Upper lobe of right lung (tissue), 1 donor: ENCODE results near the gene TMIGD3. TPM values are rescaled to one million over a fixed set of nuclear protein-coding genes. Genes with fewer than 3 reads are reported as not detected.

Source experiments
- ATAC-seq: fragments of 200-7000 bp; cut with Tn5 transposase; one replicate; pipeline ENCODE4 v1.9.1; 2020; ENCODE audit warnings: mild to moderate bottlenecking, moderate library complexity
- DNase-seq: peaks from one replicate; pipeline ENCODE4 v3.0.0-alpha.2; 2020
- H3K27ac ChIP-seq: fragments of 200-600 bp; one replicate; pipeline ENCODE4 v1.8.0; 2022
- H3K27me3 ChIP-seq: fragments of 200-600 bp; one replicate; pipeline ENCODE4 v1.8.0; 2022; ENCODE audit warnings: mild to moderate bottlenecking
- H3K36me3 ChIP-seq: fragments of 200-600 bp; one replicate; pipeline ENCODE4 v1.8.0; 2022
- H3K4me1 ChIP-seq: fragments of 200-600 bp; one replicate; pipeline ENCODE4 v1.8.0; 2022
- H3K4me3 ChIP-seq: fragments of 200-600 bp; one replicate; pipeline ENCODE4 v1.8.0; 2022; ENCODE audit warnings: mild to moderate bottlenecking
- H3K9me3 ChIP-seq: fragments of 200-600 bp; one replicate; pipeline ENCODE4 v1.8.0; 2022
- CTCF ChIP-seq: fragments of 200-600 bp; IDR thresholded peaks from one replicate; pipeline ENCODE4 v1.8.0; 2022; ENCODE audit warnings: antibody characterized with exemption
- intact Hi-C: fragments of 100-400 bp; cut with DNase I; formaldehyde crosslinking; loops from one replicate; pipeline ENCODE4 v1.11.0; 2022
- total RNA-seq: library from RNA; stranded (reverse); fragmentation: NEBNext Ultra II Directional; extraction: Animal tissue kit (Norgen Biotek cat#: 25700); gene quantifications from one replicate; pipeline ENCODE4 v1.2.1, GENCODE V29; 2021
- donor health status: DM: no; HTN: yes; CAD: no; lungs with severe emphysema.

Gene TMIGD3
- total RNA-seq, 1 donor from 2014 or later = 5.1 TPM

- Histone ChIP-seq H3K27ac (no peak overlapping the region), H3K27me3 (no peaks in the 10 kb centered on the region), H3K9me3 (no peaks in the 10 kb centered on the region), H3K4me1 (peaks cover 7% of the 10 kb centered on the region), H3K4me3 (no peak overlapping the region), H3K36me3 (no peaks in the 10 kb centered on the region)
- ATAC-seq = no peak
- no peak for DNase-seq
- intact Hi-C loops = no loop called here
- no peak for TF ChIP-seq CTCF
Observed at GRCh38 chr1:111496398-111496797, 7.0 kb downstream of the TMIGD3 start.

GRCh38 chr1:111491070-111491469 is 12.4 kb downstream of the TMIGD3 start:
- H3K4me1 ChIP-seq = peaks cover 3% of the 10 kb centered on the region
- intact Hi-C loops = no loop called here
- H3K4me3 ChIP-seq = no peak overlapping the region
- no peaks in the 10 kb centered on the region for H3K9me3 ChIP-seq
- H3K27me3 ChIP-seq = no peaks in the 10 kb centered on the region
- H3K36me3 ChIP-seq = no peaks in the 10 kb centered on the region
- TF ChIP-seq CTCF = no peak
- H3K27ac ChIP-seq = no peak overlapping the region
- no peak for ATAC-seq
- no peak for DNase-seq

- intact Hi-C loops = no loop called here
- DNase-seq = no peak
- Histone ChIP-seq H3K4me1 (peaks cover 3% of the 10 kb centered on the region), H3K27me3 (no peaks in the 10 kb centered on the region), H3K4me3 (no peak overlapping the region), H3K36me3 (no peaks in the 10 kb centered on the region), H3K9me3 (no peaks in the 10 kb centered on the region), H3K27ac (peak overlapping the region; percentile 4)
- ATAC-seq = no peak
- no peak for TF ChIP-seq CTCF
Observed at GRCh38 chr1:111490220-111490619, 13.2 kb downstream of the TMIGD3 start.

- Histone ChIP-seq H3K36me3 (no peaks in the 10 kb centered on the region), H3K4me1 (peaks cover 3% of the 10 kb centered on the region), H3K9me3 (no peaks in the 10 kb centered on the region), H3K27ac (peak overlapping the region; percentile 4), H3K4me3 (no peak overlapping the region), H3K27me3 (no peaks in the 10 kb centered on the region)
- ATAC-seq (peak; percentile 88), DNase-seq (no peak)
- TF ChIP-seq CTCF = no peak
- intact Hi-C loops = loop anchor here (10.0 kb wide), 1 partner anchor 265 kb away; the partner anchor contains the start of gene DDX20
Observed at GRCh38 chr1:111489604-111490003, 13.8 kb downstream of the TMIGD3 start.

GRCh38 chr1:111488669-111489068 is 14.8 kb downstream of the TMIGD3 start:
- no peaks in the 10 kb centered on the region for H3K36me3 ChIP-seq
- peaks cover 3% of the 10 kb centered on the region for H3K4me1 ChIP-seq
- H3K9me3 ChIP-seq = no peaks in the 10 kb centered on the region
- no peak overlapping the region for H3K4me3 ChIP-seq
- no peaks in the 10 kb centered on the region for H3K27me3 ChIP-seq
- no peak for ATAC-seq
- no peak for TF ChIP-seq CTCF
- intact Hi-C loops = loop anchor here (10.0 kb wide), 1 partner anchor 266 kb away; the partner anchor contains the start of gene DDX20
- no peak for DNase-seq
- no peak overlapping the region for H3K27ac ChIP-seq

GRCh38 chr1:111487133-111487532 is 16.3 kb downstream of the TMIGD3 start:
- no peak overlapping the region for H3K4me3 ChIP-seq
- TF ChIP-seq CTCF = no peak
- intact Hi-C loops = loop anchor here (10.0 kb wide), 1 partner anchor 268 kb away; the partner anchor contains the start of gene DDX20
- ATAC-seq = no peak
- H3K9me3 ChIP-seq = no peaks in the 10 kb centered on the region
- no peak for DNase-seq
- no peaks in the 10 kb centered on the region for H3K27me3 ChIP-seq
- H3K4me1 ChIP-seq = peaks cover 6% of the 10 kb centered on the region
- H3K36me3 ChIP-seq = no peaks in the 10 kb centered on the region
- H3K27ac ChIP-seq = no peak overlapping the region
